Left ventricle myocardium inferior (tissue), 1 donor: ENCODE results near the gene IL12A. TPM values are rescaled to one million over a fixed set of nuclear protein-coding genes. Genes with fewer than 3 reads are reported as not detected.

Source experiments
- DNase-seq: peaks from one replicate; pipeline ENCODE4 v3.0.0-alpha.2; 2020
- H3K27ac ChIP-seq: fragments of 200-600 bp; replicated peaks from 2 replicates; pipeline ENCODE4 v1.8.0; 2021
- H3K27me3 ChIP-seq: fragments of 200-600 bp; 2 replicates; pipeline ENCODE4 v1.8.0; 2021; ENCODE audit warnings: low read depth
- H3K36me3 ChIP-seq: fragments of 200-600 bp; 2 replicates; pipeline ENCODE4 v1.8.0; 2021
- H3K4me1 ChIP-seq: fragments of 200-600 bp; 2 replicates; pipeline ENCODE4 v1.8.0; 2021
- H3K4me3 ChIP-seq: fragments of 200-600 bp; 2 replicates; pipeline ENCODE4 v1.8.0; 2021; ENCODE audit warnings: mild to moderate bottlenecking, moderate library complexity
- H3K9me3 ChIP-seq: fragments of 200-600 bp; replicated peaks from 2 replicates; pipeline ENCODE4 v1.8.0; 2021
- CTCF ChIP-seq: fragments of 200-600 bp; IDR thresholded peaks from 2 replicates; pipeline ENCODE4 v1.8.0; 2021; ENCODE audit warnings: antibody characterized with exemption, mild to moderate bottlenecking, borderline replicate concordance
- intact Hi-C: fragments of 100-400 bp; cut with micrococcal nuclease; formaldehyde crosslinking; loops from one replicate; pipeline ENCODE4 v1.11.0; 2022
- total RNA-seq: library from RNA; stranded (reverse); fragmentation: NEBNext Ultra II Directional; extraction: Animal tissue kit (Norgen Biotek cat#: 25700); gene quantifications from one replicate; pipeline ENCODE4 v1.2.1, GENCODE V29; 2021
- donor health status: DM: no; HTN: yes; CAD: no; lungs with severe emphysema.

IL12A gene
- total RNA-seq, 1 donor from 2014 or later = 0.60 TPM

- no peak for TF ChIP-seq CTCF
- H3K4me3 ChIP-seq = no peak overlapping the region
- no peaks in the 10 kb centered on the region for H3K36me3 ChIP-seq
- H3K27ac ChIP-seq = no peak overlapping the region
- no peak for DNase-seq
- H3K4me1 ChIP-seq = peaks cover 2% of the 10 kb centered on the region
- intact Hi-C loops = loop anchor here (5.0 kb wide), 1 partner anchor 167 kb away; no protein-coding TSS in a partner anchor
- peaks cover 8% of the 10 kb centered on the region for H3K9me3 ChIP-seq
- H3K27me3 ChIP-seq = no peaks in the 10 kb centered on the region
These were observed 5.5 kb downstream of the IL12A start for GRCh38 chr3:159994182-159994581.

- H3K9me3 ChIP-seq = peaks cover 8% of the 10 kb centered on the region
- no peak overlapping the region for H3K4me3 ChIP-seq
- H3K27ac ChIP-seq = no peak overlapping the region
- no peaks in the 10 kb centered on the region for H3K27me3 ChIP-seq
- no peak for DNase-seq
- no peak for TF ChIP-seq CTCF
- no peaks in the 10 kb centered on the region for H3K4me1 ChIP-seq
- intact Hi-C loops = no loop called here
- H3K36me3 ChIP-seq = no peaks in the 10 kb centered on the region
These were observed 6.5 kb downstream of the IL12A start for GRCh38 chr3:159995091-159995490.

DNA sequence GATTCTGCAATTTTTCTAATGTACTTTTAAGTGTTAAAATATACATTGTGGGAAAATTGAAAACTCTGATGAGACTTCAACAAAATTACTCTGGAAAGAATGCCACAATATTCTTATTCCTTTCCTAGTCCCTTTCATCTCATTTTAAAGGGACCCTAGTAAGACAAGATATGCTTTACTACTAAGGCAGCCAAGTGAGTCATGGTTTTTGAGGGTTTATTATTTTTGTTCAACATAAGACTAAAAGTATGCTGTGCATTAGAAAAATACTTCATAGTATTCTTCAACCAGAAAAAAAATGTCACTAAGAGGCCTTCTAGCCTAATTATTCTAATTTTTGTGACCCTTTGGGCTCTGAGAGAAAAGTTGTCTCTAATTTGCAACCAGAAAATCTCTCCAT, 7.4 kb downstream of the IL12A start:
- H3K9me3 ChIP-seq = peaks cover 8% of the 10 kb centered on the region
- H3K27ac ChIP-seq = no peak overlapping the region
- H3K4me3 ChIP-seq = no peak overlapping the region
- H3K27me3 ChIP-seq = no peaks in the 10 kb centered on the region
- H3K4me1 ChIP-seq = no peaks in the 10 kb centered on the region
- TF ChIP-seq CTCF = no peak
- DNase-seq = no peak
- intact Hi-C loops = no loop called here
- H3K36me3 ChIP-seq = no peaks in the 10 kb centered on the region

GRCh38 chr3:159996959-159997358, 8.3 kb downstream of the IL12A start:
- no peak for DNase-seq
- Histone ChIP-seq H3K27ac (no peak overlapping the region), H3K36me3 (no peaks in the 10 kb centered on the region), H3K4me1 (no peaks in the 10 kb centered on the region), H3K27me3 (no peaks in the 10 kb centered on the region), H3K9me3 (no peaks in the 10 kb centered on the region), H3K4me3 (no peak overlapping the region)
- intact Hi-C loops = no loop called here
- TF ChIP-seq CTCF = no peak

DNA sequence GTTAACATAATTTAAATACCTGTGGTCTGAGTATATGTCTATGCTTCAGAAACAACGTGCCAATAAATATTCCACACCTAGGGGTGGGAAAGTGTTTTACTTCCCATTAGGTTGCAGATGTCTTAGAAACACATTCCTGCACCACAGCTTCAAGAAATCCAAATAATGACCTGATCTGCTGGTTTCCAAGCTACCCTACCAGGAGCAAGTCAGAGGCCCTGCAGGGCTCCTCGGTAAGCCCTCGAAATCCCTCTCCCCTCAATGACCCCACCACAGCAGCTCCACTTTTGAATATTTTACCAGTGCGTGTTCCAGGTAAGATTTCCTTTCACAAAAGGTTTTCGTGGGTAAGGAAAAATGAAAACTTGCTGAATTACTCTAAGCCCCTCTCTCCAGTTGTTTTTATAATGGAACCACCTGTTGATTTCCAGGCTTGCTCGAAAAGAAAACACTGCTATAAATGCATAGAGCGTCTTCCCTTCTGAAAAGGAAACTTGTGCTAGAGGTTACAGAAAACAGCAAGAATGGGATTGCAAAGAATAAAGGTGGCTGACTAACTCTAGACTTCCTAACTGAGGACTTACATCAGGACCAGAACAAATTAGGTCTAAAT, 12.6 kb downstream of the IL12A start:
- H3K4me1 ChIP-seq = peaks cover 2% of the 10 kb centered on the region
- H3K27ac ChIP-seq = no peak overlapping the region
- no peak overlapping the region for H3K4me3 ChIP-seq
- no peak for TF ChIP-seq CTCF
- H3K9me3 ChIP-seq = no peaks in the 10 kb centered on the region
- H3K27me3 ChIP-seq = no peaks in the 10 kb centered on the region
- H3K36me3 ChIP-seq = no peaks in the 10 kb centered on the region
- intact Hi-C loops = loop anchor here (5.0 kb wide), 2 partner anchors 114 to 179 kb away; no protein-coding TSS in a partner anchor
- no peak for DNase-seq
